ENCODE results near the gene GOT2. TPM values are rescaled to one million over a fixed set of nuclear protein-coding genes. Genes with fewer than 3 reads are reported as not detected.

GOT2 gene
- polyA plus RNA-seq, 1 of the 3 experiments (the other 2 are of a cell fraction): 69.2 TPM

DNA sequence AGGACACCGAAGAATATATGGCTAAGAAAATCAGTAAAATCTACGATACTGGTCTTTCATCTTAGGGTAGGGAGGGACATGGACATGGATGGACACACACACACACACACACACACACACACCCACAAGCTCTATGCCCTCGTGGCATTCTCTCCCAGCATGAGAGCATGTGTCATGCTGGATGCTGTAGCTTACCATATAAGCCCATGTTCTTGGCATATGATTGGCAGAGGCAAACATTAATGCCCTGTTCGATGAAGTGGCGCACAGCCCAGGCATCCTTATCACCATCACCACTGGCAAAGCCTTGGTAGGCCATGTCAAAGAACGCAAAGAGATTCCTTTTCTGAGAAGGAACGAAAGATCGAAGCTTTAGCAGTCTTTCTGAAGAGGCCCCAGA, 17.6 kb downstream of the GOT2 start (continued):
- TF ChIP-seq TAF1 (IDR thresholded peaks at IDR 0.05; ENCODE audit: borderline replicate concordance, low read depth, low read length): no peak
- TF ChIP-seq, protein P1, sequence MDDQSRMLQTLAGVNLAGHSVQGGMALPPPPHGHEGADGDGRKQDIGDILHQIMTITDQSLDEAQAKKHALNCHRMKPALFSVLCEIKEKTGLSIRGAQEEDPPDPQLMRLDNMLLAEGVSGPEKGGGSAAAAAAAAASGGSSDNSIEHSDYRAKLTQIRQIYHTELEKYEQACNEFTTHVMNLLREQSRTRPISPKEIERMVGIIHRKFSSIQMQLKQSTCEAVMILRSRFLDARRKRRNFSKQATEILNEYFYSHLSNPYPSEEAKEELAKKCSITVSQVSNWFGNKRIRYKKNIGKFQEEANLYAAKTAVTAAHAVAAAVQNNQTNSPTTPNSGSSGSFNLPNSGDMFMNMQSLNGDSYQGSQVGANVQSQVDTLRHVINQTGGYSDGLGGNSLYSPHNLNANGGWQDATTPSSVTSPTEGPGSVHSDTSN (IDR thresholded peaks at IDR 0.05): no peak
- TF ChIP-seq JUND (IDR thresholded peaks at IDR 0.05): no peak
- TF ChIP-seq FOSL2 (IDR thresholded peaks at IDR 0.05; ENCODE audit: borderline replicate concordance, low read depth): no peak
- TF ChIP-seq FOXM1 (IDR thresholded peaks at IDR 0.05; ENCODE audit: low read depth): no peak
- no peak for TF ChIP-seq MXI1 (IDR thresholded peaks at IDR 0.05; ENCODE audit: low read depth, low read length)
- no peak for TF ChIP-seq GABPA (IDR thresholded peaks at IDR 0.05; ENCODE audit: low read depth)

DNA sequence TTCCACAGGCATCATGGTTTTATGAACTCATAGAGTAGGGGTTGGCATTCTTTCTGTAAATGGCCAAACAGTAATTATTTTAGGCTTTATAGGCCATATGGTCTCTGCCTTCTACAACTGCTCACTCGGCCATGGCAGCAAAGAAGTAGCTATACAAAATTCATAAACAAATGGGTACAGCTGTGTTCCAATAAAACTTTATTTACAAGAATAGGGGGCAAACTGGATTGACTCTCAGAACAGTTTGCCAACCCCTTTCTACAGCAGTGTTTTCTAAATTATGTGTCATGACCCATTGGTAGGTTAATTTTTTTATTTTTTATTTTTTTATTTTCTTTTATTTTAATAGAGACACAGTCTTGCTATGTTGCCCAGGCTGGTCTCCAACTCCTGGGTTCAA, 20.4 kb downstream of the GOT2 start:
- Histone ChIP-seq H2AFZ (ENCODE audit: low read depth) (no peak overlapping the region), H3F3A (replicated peaks; ENCODE audit: insufficient read depth) (no peaks in the 10 kb centered on the region), H3K4me3 (ENCODE audit: low read depth in 2 of 2, low read length in 1 of 2) (no peak overlapping the region), H3K9ac (no peak overlapping the region), H3K27me3 (ENCODE audit: insufficient read depth) (no peaks in the 10 kb centered on the region), H3K4me2 (no peak overlapping the region), H3K79me2 (ENCODE audit: insufficient read depth) (no peaks in the 10 kb centered on the region), H3K36me3 (replicated peaks in 1 of 2; ENCODE audit: control insufficient read depth in 1 of 2, insufficient read depth in 2 of 2, low read length in 1 of 2) (peaks cover 55 to 69% of the 10 kb centered on the region in 2 experiments), H3K4me1 (ENCODE audit: control insufficient read depth in 1 of 2, insufficient read depth in 2 of 2, low read depth in 1 of 2, low read length in 1 of 2) (no peaks in the 10 kb centered on the region), H3K9me2 (no peaks in the 10 kb centered on the region), H3K27ac (ENCODE audit: low read depth in 2 of 2, low read length in 1 of 2) (no peak overlapping the region), H4K20me1 (ENCODE audit: insufficient read depth) (no peaks in the 10 kb centered on the region), H3K9me3 (no peaks in the 10 kb centered on the region)
- ChIA-PET CTCF (interaction anchor here (1.2 kb wide), 1 partner anchor 43 kb away, joined by 4 read pairs; no protein-coding TSS in a partner anchor), POLR2A (no interaction called here)
- no peak for DNase-seq
- TF ChIP-seq, protein P2, sequence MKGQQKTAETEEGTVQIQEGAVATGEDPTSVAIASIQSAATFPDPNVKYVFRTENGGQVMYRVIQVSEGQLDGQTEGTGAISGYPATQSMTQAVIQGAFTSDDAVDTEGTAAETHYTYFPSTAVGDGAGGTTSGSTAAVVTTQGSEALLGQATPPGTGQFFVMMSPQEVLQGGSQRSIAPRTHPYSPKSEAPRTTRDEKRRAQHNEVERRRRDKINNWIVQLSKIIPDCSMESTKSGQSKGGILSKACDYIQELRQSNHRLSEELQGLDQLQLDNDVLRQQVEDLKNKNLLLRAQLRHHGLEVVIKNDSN (IDR thresholded peaks at IDR 0.05; ENCODE audit: borderline replicate concordance, low read depth): no peak
- TF ChIP-seq POLR2AphosphoS5 (IDR thresholded peaks at IDR 0.05; ENCODE audit: low read depth, low read length) (no peak), YY1 (IDR thresholded peaks at IDR 0.05; ENCODE audit: low read depth) (no peak), GATA2 (CRISPR knock-in tag; IDR thresholded peaks at IDR 0.05) (no peak), ELF1 (IDR thresholded peaks at IDR 0.05) (no peak), FOXJ3 (CRISPR knock-in tag; IDR thresholded peaks at IDR 0.05) (no peak), TEAD4 (IDR thresholded peaks at IDR 0.05; ENCODE audit: borderline replicate concordance, insufficient read depth) (no peak)
- TF ChIP-seq, protein P1 (IDR thresholded peaks at IDR 0.05): no peak
- WGBS (ENCODE audit: low lambda C conversion rate): 100% methylated on average over 1 of the region's 1 CpG

DNA sequence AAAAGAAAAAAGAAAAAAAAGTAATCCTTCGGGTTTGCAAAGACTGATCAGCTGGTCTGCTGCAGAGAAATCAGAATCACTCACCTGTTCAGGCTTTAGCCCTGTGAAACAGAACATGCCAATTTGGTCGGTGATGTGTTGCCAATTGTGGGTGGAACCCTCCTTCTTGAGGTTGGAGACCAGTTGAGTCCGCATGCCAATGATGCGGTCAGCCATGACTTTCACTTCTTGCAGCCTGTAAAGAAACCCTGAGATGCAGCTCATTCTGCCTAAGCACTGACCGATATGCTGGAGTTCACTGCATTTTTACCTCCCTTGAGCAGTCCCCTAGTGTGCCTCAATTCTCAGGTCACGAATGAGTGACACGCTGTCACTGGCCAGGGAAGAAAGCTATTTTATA, 24.8 kb downstream of the GOT2 start:
- Histone ChIP-seq H3K27me3 (ENCODE audit: insufficient read depth) (no peaks in the 10 kb centered on the region), H3K36me3 (replicated peaks in 1 of 2; ENCODE audit: control insufficient read depth in 1 of 2, insufficient read depth in 2 of 2, low read length in 1 of 2) (peaks cover 42 to 60% of the 10 kb centered on the region in 2 experiments), H4K20me1 (ENCODE audit: insufficient read depth) (no peaks in the 10 kb centered on the region), H2AFZ (ENCODE audit: low read depth) (no peak overlapping the region), H3K9ac (no peak overlapping the region), H3K27ac (ENCODE audit: low read depth in 2 of 2, low read length in 1 of 2) (no peak overlapping the region), H3K79me2 (ENCODE audit: insufficient read depth) (no peaks in the 10 kb centered on the region), H3K4me2 (no peak overlapping the region), H3K4me3 (ENCODE audit: low read depth in 2 of 2, low read length in 1 of 2) (no peak overlapping the region), H3K4me1 (ENCODE audit: control insufficient read depth in 1 of 2, insufficient read depth in 2 of 2, low read depth in 1 of 2, low read length in 1 of 2) (no peaks in the 10 kb centered on the region), H3K9me3 (no peaks in the 10 kb centered on the region), H3F3A (replicated peaks; ENCODE audit: insufficient read depth) (no peaks in the 10 kb centered on the region), H3K9me2 (no peaks in the 10 kb centered on the region)
- 99% methylated on average over 5 of the region's 7 CpGs for WGBS (ENCODE audit: low lambda C conversion rate)
- ChIA-PET CTCF (no interaction called here), POLR2A (no interaction called here)
- DNase-seq: no peak
- TF ChIP-seq NFIC (IDR thresholded peaks at IDR 0.05; ENCODE audit: borderline replicate concordance): no peak
- TF ChIP-seq, protein P3, sequence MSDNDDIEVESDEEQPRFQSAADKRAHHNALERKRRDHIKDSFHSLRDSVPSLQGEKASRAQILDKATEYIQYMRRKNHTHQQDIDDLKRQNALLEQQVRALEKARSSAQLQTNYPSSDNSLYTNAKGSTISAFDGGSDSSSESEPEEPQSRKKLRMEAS (IDR thresholded peaks at IDR 0.05; ENCODE audit: low read depth): no peak
- no peak for TF ChIP-seq EP300 (IDR thresholded peaks at IDR 0.05; ENCODE audit: borderline replicate concordance in 1 of 2, low read depth in 1 of 2, low read length in 1 of 2)
- no peak for TF ChIP-seq RFX5 (IDR thresholded peaks at IDR 0.05; ENCODE audit: low read length)
- TF ChIP-seq, protein P2 (IDR thresholded peaks at IDR 0.05; ENCODE audit: borderline replicate concordance, low read depth): no peak
- no peak for TF ChIP-seq FOSL2 (IDR thresholded peaks at IDR 0.05; ENCODE audit: borderline replicate concordance, low read depth)
- TF ChIP-seq, protein P4, sequence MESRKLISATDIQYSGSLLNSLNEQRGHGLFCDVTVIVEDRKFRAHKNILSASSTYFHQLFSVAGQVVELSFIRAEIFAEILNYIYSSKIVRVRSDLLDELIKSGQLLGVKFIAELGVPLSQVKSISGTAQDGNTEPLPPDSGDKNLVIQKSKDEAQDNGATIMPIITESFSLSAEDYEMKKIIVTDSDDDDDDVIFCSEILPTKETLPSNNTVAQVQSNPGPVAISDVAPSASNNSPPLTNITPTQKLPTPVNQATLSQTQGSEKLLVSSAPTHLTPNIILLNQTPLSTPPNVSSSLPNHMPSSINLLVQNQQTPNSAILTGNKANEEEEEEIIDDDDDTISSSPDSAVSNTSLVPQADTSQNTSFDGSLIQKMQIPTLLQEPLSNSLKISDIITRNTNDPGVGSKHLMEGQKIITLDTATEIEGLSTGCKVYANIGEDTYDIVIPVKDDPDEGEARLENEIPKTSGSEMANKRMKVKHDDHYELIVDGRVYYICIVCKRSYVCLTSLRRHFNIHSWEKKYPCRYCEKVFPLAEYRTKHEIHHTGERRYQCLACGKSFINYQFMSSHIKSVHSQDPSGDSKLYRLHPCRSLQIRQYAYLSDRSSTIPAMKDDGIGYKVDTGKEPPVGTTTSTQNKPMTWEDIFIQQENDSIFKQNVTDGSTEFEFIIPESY (IDR thresholded peaks at IDR 0.05; ENCODE audit: borderline replicate concordance, low read depth): no peak
- TF ChIP-seq JUND (IDR thresholded peaks at IDR 0.05): no peak
- no peak for TF ChIP-seq TAF1 (IDR thresholded peaks at IDR 0.05; ENCODE audit: borderline replicate concordance, low read depth, low read length)
- TF ChIP-seq FOXJ3 (CRISPR knock-in tag; IDR thresholded peaks at IDR 0.05): no peak
